IMR-90 (cell line): Measurements from ENCODE around the gene GCGR. TPM values are rescaled to one million over a fixed set of nuclear protein-coding genes. Genes with fewer than 3 reads are reported as not detected.

Experiments
- ATAC-seq: fragments of 200-7000 bp; cut with Tn5 transposase; 2 replicates; pipeline ENCODE4 v1.9.1; 2020; ENCODE audit warnings: low read depth, mild to moderate bottlenecking, moderate library complexity
- BruUV-seq: library from RNA; stranded (reverse); fragments of 400-500 nt; replicated peaks from 2 replicates; lab custom pipeline; 2021; lab: Mats Ljungman, UMichigan
- CTCF ChIA-PET: fragments of 300-600 bp; formaldehyde crosslinking; extraction: SDS; loops from one replicate; lab custom pipeline; 2021; ENCODE audit warnings: antibody characterized with exemption; lab: Yijun Ruan, JAX
- POLR2A ChIA-PET: fragments of 300-600 bp; sonication (Branson Sonifier 250); formaldehyde crosslinking; loops from one replicate; lab custom pipeline; 2022; ENCODE audit warnings: antibody characterized with exemption; ENCODE audit not compliant: unreplicated experiment; lab: Charles Lee
- DNase-seq: peaks from one replicate; pipeline ENCODE4 v3.0.0; 2013
- H2AFZ ChIP-seq: replicated peaks from 2 replicates; pipeline ENCODE3; 2013; ENCODE audit warnings: low read length, mild to moderate bottlenecking; ENCODE audit not compliant: poor library complexity
- H2AK5ac ChIP-seq: 2 replicates; pipeline ENCODE4 v1.6.1; 2013; ENCODE audit warnings: low read depth, low read length, inconsistent platforms
- H2AK9ac ChIP-seq: replicated peaks from 2 replicates; pipeline ENCODE3; 2013; ENCODE audit warnings: mild to moderate bottlenecking, low read depth, low read length, moderate library complexity; ENCODE audit not compliant: poor library complexity
- H2BK120ac ChIP-seq: 2 replicates; pipeline ENCODE4 v1.6.1; 2013; ENCODE audit warnings: low read depth, low read length, inconsistent platforms
- H2BK15ac ChIP-seq: 3 replicates; pipeline ENCODE4 v1.6.1; 2013; ENCODE audit warnings: low read depth, low read length, inconsistent platforms
- H2BK20ac ChIP-seq: 2 replicates; pipeline ENCODE4 v1.6.1; 2013; ENCODE audit warnings: low read depth, mild to moderate bottlenecking, inconsistent platforms, low read length, moderate library complexity
- H2BK5ac ChIP-seq: 2 replicates; pipeline ENCODE4 v1.6.1; 2013; ENCODE audit warnings: mild to moderate bottlenecking, low read depth, low read length, inconsistent platforms; ENCODE audit not compliant: poor library complexity, severe bottlenecking
- H3K14ac ChIP-seq: replicated peaks from 2 replicates; pipeline ENCODE4 v1.6.1; 2013; ENCODE audit warnings: low read depth, low read length, inconsistent platforms
- H3K18ac ChIP-seq: 2 replicates; pipeline ENCODE4 v1.6.1; 2013; ENCODE audit warnings: low read depth, low read length, control low read depth
- H3K23ac ChIP-seq: 2 replicates; pipeline ENCODE4 v1.6.1; 2013; ENCODE audit warnings: low read depth, low read length, inconsistent platforms
- H3K27ac ChIP-seq: 2 replicates; pipeline ENCODE4 v1.5.1; 2013; ENCODE audit warnings: mild to moderate bottlenecking, control low read depth, low read length; ENCODE audit not compliant: insufficient read depth
- H3K27me3 ChIP-seq: 2 replicates; pipeline ENCODE4 v1.6.1; 2013; ENCODE audit warnings: low read length; ENCODE audit not compliant: control insufficient read depth, insufficient read depth
- H3K36me3 ChIP-seq: 2 replicates; pipeline ENCODE4 v1.6.1; 2013; ENCODE audit warnings: low read length, mixed read lengths; ENCODE audit not compliant: control insufficient read depth, insufficient read depth
- H3K4ac ChIP-seq: 2 replicates; pipeline ENCODE4 v1.6.1; 2013; ENCODE audit warnings: low read depth, low read length, inconsistent platforms
- H3K4me1 ChIP-seq: 2 replicates; pipeline ENCODE4 v1.6.1; 2013; ENCODE audit warnings: low read length, mixed read lengths; ENCODE audit not compliant: control insufficient read depth, insufficient read depth
- H3K4me2 ChIP-seq: 2 replicates; pipeline ENCODE4 v1.6.1; 2013; ENCODE audit warnings: low read depth, mild to moderate bottlenecking, control low read depth, low read length, moderate library complexity
- H3K4me3 ChIP-seq: 2 replicates; pipeline ENCODE4 v1.5.1; 2013; ENCODE audit warnings: low read depth, mild to moderate bottlenecking, control low read depth, low read length, moderate library complexity; ENCODE audit not compliant: insufficient read depth
- H3K56ac ChIP-seq: 2 replicates; pipeline ENCODE4 v1.6.1; 2013; ENCODE audit warnings: low read length, inconsistent platforms; ENCODE audit not compliant: insufficient read depth; ENCODE audit errors: extremely low read depth
- H3K79me1 ChIP-seq, 2 experiments: 2 replicates each; pipeline ENCODE4 v1.6.1; 2013; ENCODE audit warnings: low read length in 2 of 2, inconsistent platforms in 1 of 2, low read depth in 1 of 2
- H3K9ac ChIP-seq: 2 replicates; pipeline ENCODE4 v1.6.1; 2013; ENCODE audit warnings: low read depth, low read length, control low read depth
- H3K9me1 ChIP-seq: 2 replicates; pipeline ENCODE4 v1.6.1; 2013; ENCODE audit warnings: low read length, inconsistent platforms; ENCODE audit not compliant: insufficient read depth
- H3K9me3 ChIP-seq: 2 replicates; pipeline ENCODE4 v1.6.1; 2013; ENCODE audit warnings: low read length; ENCODE audit not compliant: control insufficient read depth, insufficient read depth
- H4K20me1 ChIP-seq: 2 replicates; pipeline ENCODE4 v1.6.1; 2013; ENCODE audit warnings: low read length, inconsistent platforms; ENCODE audit not compliant: insufficient read depth
- H4K5ac ChIP-seq: 2 replicates; pipeline ENCODE4 v1.6.1; 2013; ENCODE audit warnings: mild to moderate bottlenecking, low read depth, low read length, control low read depth
- H4K8ac ChIP-seq, 2 experiments: 2 replicates each; pipeline ENCODE4 v1.6.1; 2013; ENCODE audit warnings: low read depth in 2 of 2, low read length in 2 of 2, control low read depth in 1 of 2, inconsistent platforms in 1 of 2
- H4K91ac ChIP-seq: 2 replicates; pipeline ENCODE4 v1.6.1; 2013; ENCODE audit warnings: low read depth, low read length, inconsistent platforms; ENCODE audit not compliant: insufficient read depth
- BHLHE40 ChIP-seq: fragments of 150-350 bp; IDR thresholded peaks from 2 replicates; pipeline ENCODE4 v1.6.1; 2016; ENCODE audit warnings: mild to moderate bottlenecking, low read depth, low read length
- FOS ChIP-seq: fragments of 150-350 bp; IDR thresholded peaks from 2 replicates; pipeline ENCODE4 v1.6.1; 2016; ENCODE audit warnings: low read depth, low read length
- MAZ ChIP-seq: IDR thresholded peaks from 2 replicates; pipeline ENCODE4 v1.6.1; 2012; ENCODE audit warnings: low read depth, mild to moderate bottlenecking, low read length, improper control_type of control experiment, moderate library complexity, borderline replicate concordance
- MXI1 ChIP-seq: IDR thresholded peaks from 2 replicates; pipeline ENCODE4 v1.6.1; 2012; ENCODE audit warnings: low read depth, mild to moderate bottlenecking, low read length, moderate library complexity, borderline replicate concordance
- NFE2L2 ChIP-seq: fragments of 150-350 bp; IDR thresholded peaks from 2 replicates; pipeline ENCODE4 v1.6.1; 2016; ENCODE audit warnings: low read depth, mild to moderate bottlenecking, low read length
- POLR2A ChIP-seq: IDR thresholded peaks from 2 replicates; pipeline ENCODE4 v1.6.1; 2012; ENCODE audit warnings: mild to moderate bottlenecking, low read depth, low read length
- USF2 ChIP-seq: fragments of 150-350 bp; IDR thresholded peaks from 2 replicates; pipeline ENCODE4 v1.6.1; 2017; ENCODE audit warnings: mild to moderate bottlenecking, antibody characterized with exemption, low read length, low read depth
- WGBS, 2 experiments: methylation state at CpG; one replicate each; pipeline versions ENCODE4 v1.1.5 to v1.1.7; 2013; ENCODE audit warnings: missing lambda C conversion rate in 2 of 2; ENCODE audit not compliant: insufficient read length in 1 of 2; ENCODE audit errors: extremely low coverage in 2 of 2; 5-methylcytosine and 5-hydroxymethylcytosine counted together
- dilution Hi-C: fragments of 300-500 bp; cut with HindIII; formaldehyde crosslinking; loops from one replicate; pipeline ENCODE4 v1.14.3; 2018; ENCODE audit warnings: low sequenced_read_pairs; ENCODE audit not compliant: unreplicated experiment
- in situ Hi-C: fragments of 300-500 bp; cut with MboI; formaldehyde crosslinking; loops from 3 replicates; pipeline ENCODE4 v1.14.3; 2019; ENCODE audit warnings: low sequenced_read_pairs, inconsistent platforms, mixed read lengths
- intact Hi-C: fragments of 100-400 bp; cut with micrococcal nuclease; formaldehyde crosslinking; loops from 2 replicates; pipeline ENCODE4 v1.10.0; 2022
- polyA plus RNA-seq, 3 experiments: library from polyadenylated mRNA; depleted of rRNA; stranded (reverse); fragments of >200 nt; gene quantifications; 2 replicates each; pipeline ENCODE4 v1.2.3, GENCODE V29; 2012; ENCODE audit warnings: low replicate concordance in 1 of 3
- total RNA-seq: library from RNA; depleted of rRNA; stranded (reverse); fragments of >200 nt; gene quantifications from 2 replicates; pipeline ENCODE4 v1.2.3, GENCODE V29; 2012

Gene GCGR
- total and polyA plus RNA-seq, 2 of the 4 experiments (the other 2 are of a cell fraction) = not detected

- Histone ChIP-seq H2BK20ac (0 out of 2 replicates have a peak within 1 kb of the TSS, but pooled peaks have one; percentile 14), H3K9me1 (peaks cover 31% of the 10 kb centered on the region), H3K4me2 (peak within 1 kb of the TSS; percentile 99), H4K91ac (peak within 1 kb of the TSS; percentile 99), H2BK15ac (peak within 1 kb of the TSS; percentile 34; the same call in 1 of the 3 replicates), H3K9me3 (no peaks in the 10 kb centered on the region), H3K27me3 (no peaks in the 10 kb centered on the region), H4K8ac (peak within 1 kb of the TSS; percentile 98 to 100), H2AFZ (peak within 1 kb of the TSS; percentile 93), H2BK5ac (peak within 1 kb of the TSS; percentile 98), H3K4me1 (peaks cover 15% of the 10 kb centered on the region), H3K27ac (peak within 1 kb of the TSS; percentile 97), H3K56ac (peak within 1 kb of the TSS; percentile 87), H4K5ac (peak within 1 kb of the TSS; percentile 97), H4K20me1 (peaks cover 27% of the 10 kb centered on the region), H3K9ac (peak within 1 kb of the TSS; percentile 97), H2AK9ac (peak within 1 kb of the TSS; percentile 100), H3K4ac (peak within 1 kb of the TSS; percentile 100), H2AK5ac (peak within 1 kb of the TSS; percentile 100), H2BK120ac (peak within 1 kb of the TSS; percentile 73), H3K23ac (peak within 1 kb of the TSS; percentile 99), H3K18ac (peak within 1 kb of the TSS; percentile 97), H3K4me3 (peak within 1 kb of the TSS; percentile 87), H3K36me3 (peaks cover 7% of the 10 kb centered on the region; the same call in 1 of the 2 replicates), H3K79me1 (peaks cover 20 to 54% of the 10 kb centered on the region in 2 experiments), H3K14ac (peak within 1 kb of the TSS; percentile 100)
- TF ChIP-seq USF2 (peak; percentile 97), MAZ (peak; percentile 92; the same call in 1 of the 2 replicates), NFE2L2 (no peak), FOS (no peak), MXI1 (peak; percentile 83), POLR2A (peak; percentile 93), BHLHE40 (peak; percentile 98)
- intact Hi-C loops = no loop called here
- in situ Hi-C loops = no loop called here
- WGBS, 2 experiments = 1% methylated on average over 38 of the region's 76 CpGs; no CpG with 5 or more reads in 1 of the 2 experiments
- dilution Hi-C loops = no loop called here
- peak; percentile 91 for DNase-seq
- CTCF ChIA-PET = no interaction called here
- BruUV-seq = no TSS peak
- ATAC-seq = peak; percentile 86
- POLR2A ChIA-PET = no interaction called here
Measured at GRCh38 chr17:81833160-81833920, 29.4 kb downstream of the GCGR start, which contains the start of gene MCRIP1. TSS of gene MCRIP1 (minus strand) at chr17:81833291. CDS start at chr17:81824506, 8,785 bp downstream.
